ENCODE data around the gene STAG1.
"Not testable (repeated sequence)": the region's sequence is repeated elsewhere in the genome, so short reads cannot be mapped to it uniquely, and the experiment has no call there.

Gene STAG1

DNA sequence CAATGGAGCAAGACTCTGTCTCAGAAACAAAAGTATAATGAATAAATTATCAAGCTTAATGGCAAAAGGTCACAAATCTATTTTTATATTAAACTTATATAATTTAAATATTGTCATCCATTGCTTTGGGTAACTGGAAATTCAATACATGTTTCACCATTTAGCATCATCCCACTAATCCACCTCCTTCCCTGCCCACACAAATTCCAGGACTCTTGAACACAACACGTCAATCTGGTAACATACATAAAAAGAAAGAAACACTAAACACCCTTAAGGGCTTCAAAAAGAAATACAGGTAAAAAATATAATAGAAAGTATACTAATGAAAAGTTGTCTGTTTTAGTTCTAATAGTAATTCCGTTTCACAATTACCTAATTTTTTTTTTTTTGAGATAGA lies 149.4 kb downstream of the STAG1 start:
- DNase-seq (ENCODE audit: low spot score), result no peak

DNA sequence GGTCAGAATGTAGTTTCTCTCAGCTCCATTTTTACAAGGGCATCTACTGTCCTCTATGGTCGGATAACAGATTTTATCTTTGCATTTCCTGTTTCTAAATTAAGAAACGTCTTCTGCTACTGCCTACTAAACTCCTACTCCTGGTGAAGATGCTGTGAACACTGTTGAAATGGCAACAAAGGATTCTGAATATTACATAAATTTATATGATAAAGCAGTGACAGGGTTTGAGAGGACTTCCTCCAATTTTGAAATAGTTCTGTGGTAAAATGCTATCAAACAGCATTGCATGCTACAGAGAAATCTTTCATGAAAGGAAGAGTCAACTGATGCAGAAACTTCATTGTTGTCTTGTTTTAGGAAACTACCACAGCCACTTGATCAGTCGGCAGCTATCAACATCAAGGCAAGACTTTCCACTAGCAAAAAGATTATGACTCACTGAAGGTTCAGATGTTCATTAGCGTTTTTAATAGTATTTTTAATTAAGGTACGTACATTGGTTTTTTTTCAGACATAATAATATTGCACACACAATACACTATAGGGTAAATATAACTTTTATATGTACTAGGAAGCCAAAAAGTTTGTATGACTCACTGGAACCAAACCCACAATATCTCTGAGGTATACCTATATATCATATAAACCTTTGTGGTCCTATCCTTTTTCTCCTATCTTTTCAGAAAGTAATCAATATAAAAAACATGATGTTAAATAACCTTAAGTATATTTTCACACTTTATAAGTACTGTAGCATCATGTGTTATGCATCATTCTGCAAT lies 156.1 kb downstream of the STAG1 start:
- DNase-seq (ENCODE audit: low spot score), result no peak

- no peak for DNase-seq (ENCODE audit: low spot score)
Measured at GRCh38 chr3:136586580-136586979, 165.6 kb downstream of the STAG1 start.

GRCh38 chr3:136584728-136585127 lies 167.4 kb downstream of the STAG1 start:
- DNase-seq (ENCODE audit: low spot score), result no peak

DNA sequence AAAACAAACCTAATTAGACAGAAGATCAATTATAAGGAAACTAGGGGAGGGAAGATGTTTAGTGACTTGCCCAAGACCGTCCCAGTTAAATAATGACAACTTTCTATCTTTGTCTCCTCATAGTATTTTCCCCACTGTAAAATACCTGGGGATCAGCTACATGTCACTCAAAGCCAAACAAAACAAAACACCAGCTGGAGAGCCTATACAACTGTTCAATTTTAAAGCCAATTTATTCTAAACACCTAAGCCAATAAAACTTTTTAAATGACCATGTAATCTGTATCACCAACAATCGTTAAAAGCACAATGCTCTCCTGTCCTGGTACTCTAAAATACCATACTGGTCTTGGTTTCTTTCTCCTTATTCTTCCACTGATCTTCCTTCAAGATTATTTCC lies 168.4 kb downstream of the STAG1 start:
- DNase-seq (ENCODE audit: low spot score), result no peak

DNA sequence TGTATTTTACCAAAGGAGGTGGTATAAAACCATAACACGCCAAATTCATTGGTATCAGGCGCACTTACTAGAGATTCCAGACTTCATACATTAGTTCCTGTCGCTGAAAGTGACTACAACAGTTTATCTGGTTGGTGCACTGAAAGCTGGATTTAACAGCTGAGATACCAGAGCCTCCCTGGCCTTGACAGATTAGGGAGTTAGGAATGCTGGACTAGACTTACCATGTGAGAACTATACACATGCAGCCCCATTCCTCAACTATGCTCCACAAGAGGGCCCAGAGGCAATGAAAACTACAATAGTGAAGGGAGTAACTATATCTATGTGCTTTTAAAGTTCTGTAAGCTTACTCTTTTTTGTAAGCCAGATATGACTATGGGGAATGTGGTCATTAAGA lies 174.4 kb downstream of the STAG1 start:
- DNase-seq (ENCODE audit: low spot score), result no peak

GRCh38 chr3:136576279-136577009 lies 175.7 kb downstream of the STAG1 start:
- DNase-seq (ENCODE audit: low spot score), result no peak

- DNase-seq (ENCODE audit: low spot score), result no peak
Measured at GRCh38 chr3:136567599-136568188, 184.5 kb downstream of the STAG1 start.

DNA sequence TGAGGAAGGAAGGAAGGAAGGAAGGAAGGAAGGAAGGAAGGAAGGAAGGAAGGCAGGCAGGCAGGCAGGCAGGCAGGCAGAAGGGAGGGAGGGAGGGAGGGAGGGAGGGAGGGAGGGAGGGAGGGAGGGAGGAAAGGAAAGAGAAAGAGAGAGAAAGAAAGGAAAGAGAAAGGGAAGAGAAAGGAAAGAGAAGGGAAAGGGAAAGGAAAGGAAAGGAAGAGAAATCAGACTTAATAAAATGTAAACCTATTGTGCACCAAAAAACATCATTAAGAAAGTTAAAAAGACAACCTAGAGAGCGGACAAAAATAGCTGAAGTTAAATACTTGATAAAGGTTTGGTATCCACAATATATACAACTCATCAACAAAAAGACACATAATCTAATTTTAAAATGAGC lies 187.2 kb downstream of the STAG1 start:
- DNase-seq (ENCODE audit: low spot score), result not testable (repeated sequence)

GRCh38 chr3:136562026-136562425 lies 190.2 kb downstream of the STAG1 start:
- no peak for DNase-seq (ENCODE audit: low spot score)

DNA sequence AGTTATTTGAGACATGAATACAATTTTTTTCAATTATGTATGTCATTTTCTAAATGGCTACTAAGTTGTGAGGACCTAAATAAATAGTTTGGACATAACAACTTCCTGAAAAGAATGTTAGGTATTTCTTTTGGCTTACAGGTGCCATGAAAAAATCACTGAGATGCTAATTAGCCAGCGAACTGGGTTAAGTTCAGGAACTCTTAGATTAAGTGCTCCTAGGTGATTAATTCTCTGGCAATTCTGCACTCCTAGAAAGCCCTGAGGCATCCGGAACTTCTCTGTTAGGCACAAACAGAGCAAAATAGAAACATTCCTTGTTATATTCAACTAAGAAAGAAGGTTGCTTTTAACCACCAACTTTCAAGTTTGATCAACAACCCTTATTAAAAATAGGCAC lies 192.3 kb downstream of the STAG1 start:
- no peak for DNase-seq (ENCODE audit: low spot score)

GRCh38 chr3:136549461-136549860 lies 202.7 kb downstream of the STAG1 start:
- DNase-seq (ENCODE audit: low spot score), result not testable (repeated sequence)

GRCh38 chr3:136547293-136547692 lies 204.9 kb downstream of the STAG1 start:
- no peak for DNase-seq (ENCODE audit: low spot score)

DNA sequence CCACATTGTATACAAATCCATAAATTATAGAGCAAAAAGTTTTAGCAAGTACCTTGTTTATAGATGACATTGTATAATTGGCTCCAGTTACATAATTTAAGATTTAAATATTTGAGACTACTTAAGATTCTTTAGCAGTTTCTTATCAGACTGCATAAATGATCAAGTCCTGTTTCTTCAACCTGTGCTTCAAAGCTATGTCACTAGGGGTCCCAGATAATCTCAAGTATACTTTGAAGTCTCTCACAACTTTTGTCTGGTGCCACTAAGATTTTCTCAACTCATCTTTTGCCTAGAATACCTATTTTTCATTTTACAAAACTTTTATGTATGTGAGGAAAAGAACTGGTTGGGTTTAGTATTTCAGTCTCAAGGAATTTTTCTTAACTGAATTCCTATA lies 205.5 kb downstream of the STAG1 start:
- DNase-seq (ENCODE audit: low spot score), result no peak

GRCh38 chr3:136545664-136546268 lies 206.4 kb downstream of the STAG1 start:
- no peak for DNase-seq (ENCODE audit: low spot score)

GRCh38 chr3:136544532-136544931 lies 207.6 kb downstream of the STAG1 start:
- DNase-seq (ENCODE audit: low spot score), result no peak

DNA sequence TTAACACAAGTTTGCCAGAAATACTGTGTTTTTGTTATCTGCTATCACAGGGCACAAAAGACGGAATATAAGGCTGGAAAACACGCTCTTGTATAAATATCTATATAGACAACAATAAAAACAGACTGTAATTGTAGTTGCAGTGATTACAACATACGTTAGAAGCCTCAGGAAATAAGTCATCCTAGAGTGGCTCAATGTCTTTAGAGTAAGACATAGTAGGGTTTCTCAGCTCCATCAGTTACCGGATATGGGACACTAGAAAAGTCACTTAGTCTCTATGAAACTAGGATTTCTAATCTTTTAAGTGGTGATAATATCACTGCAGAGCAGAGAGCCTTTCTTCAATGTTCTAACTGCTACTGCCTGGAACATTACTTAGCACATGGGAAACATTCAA lies 208.8 kb downstream of the STAG1 start:
- no peak for DNase-seq (ENCODE audit: low spot score)

DNA sequence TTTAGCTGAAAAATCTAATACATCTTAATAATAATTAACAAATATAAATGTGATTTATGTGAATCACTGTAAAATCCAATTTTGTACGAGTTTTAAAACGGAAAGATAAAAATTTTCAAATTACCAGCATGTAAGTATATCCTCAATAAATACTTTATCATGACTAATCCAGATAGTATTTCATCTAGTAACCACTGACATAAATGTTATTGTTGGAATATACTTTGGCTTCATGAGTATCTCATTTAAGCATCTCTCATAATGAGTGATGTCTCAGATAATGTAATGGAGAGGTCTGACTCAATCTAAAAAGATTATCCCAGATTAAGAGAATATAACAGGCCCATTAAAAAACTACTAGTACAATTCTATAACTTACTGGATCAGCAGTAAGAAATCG lies 216.3 kb downstream of the STAG1 start:
- no peak for DNase-seq (ENCODE audit: low spot score)

DNA sequence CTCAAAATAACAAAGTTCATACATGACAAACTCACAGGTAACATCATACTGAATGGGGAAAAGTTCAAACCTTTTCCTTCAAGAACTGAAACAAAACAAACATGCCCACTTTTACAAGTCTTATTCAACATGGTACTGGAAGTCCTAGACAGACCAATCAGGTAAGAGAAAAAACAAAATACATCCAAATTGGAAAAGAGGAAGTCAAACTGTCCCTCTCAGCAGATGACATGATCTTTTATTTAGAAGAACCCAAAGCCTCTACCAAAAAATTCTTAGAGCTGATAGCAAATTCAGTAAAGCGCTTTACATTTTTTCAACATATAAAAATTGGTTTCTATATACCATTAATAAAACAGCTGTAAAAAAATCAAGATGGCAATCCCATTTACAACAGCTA lies 219.4 kb downstream of the STAG1 start:
- DNase-seq (ENCODE audit: low spot score), result no peak

DNA sequence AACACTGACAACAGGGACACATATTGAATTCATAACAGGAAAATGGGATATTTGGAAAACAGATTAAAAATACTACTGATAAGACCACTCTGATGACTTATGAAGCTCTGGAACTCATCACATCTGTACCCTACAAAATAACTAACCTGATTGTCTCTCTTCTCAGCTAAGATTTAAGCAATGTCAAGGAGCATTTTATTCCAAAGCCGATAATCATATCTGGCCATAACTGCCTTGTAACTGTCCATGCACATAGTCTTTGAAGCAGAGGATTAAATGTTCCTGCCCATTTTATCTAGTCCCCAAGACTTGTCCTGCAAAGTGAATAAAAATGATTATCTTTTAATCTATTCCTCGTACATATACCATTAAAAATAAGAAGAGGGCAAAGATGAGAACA lies 234.1 kb downstream of the STAG1 start:
- DNase-seq (ENCODE audit: low spot score), result peak; percentile 79

DNA sequence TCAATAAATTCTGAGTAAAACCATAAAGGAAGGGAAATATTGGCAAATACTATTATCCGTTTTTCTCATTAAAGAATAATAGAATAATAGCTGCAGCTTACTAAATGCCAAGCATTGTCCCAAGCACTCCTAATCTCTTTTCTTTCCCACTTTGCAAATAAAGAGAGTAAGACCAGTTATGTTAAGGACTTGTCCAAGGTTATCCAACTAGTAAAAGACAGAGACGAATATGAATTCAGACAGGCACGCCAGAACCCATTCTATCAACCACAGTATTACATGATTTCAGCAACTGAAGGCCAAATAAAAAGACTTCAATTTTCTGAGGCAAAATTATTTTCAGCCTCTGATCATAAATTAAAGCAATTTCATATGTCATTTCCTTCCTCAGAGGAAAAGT lies 235.5 kb downstream of the STAG1 start:
- no peak for DNase-seq (ENCODE audit: low spot score)

- DNase-seq (ENCODE audit: low spot score), result no peak
Measured at GRCh38 chr3:136516095-136516494, 236.1 kb downstream of the STAG1 start.

Measured in SK-N-DZ (cell line).